Measurements from ENCODE around the gene THY1.
A peak's percentile ranks its signal among the peaks of the same experiment; 100 is the strongest.
"Not testable (repeated sequence)": the region's sequence is repeated elsewhere in the genome, so short reads cannot be mapped to it uniquely, and the experiment has no call there.

THY1 gene

DNA sequence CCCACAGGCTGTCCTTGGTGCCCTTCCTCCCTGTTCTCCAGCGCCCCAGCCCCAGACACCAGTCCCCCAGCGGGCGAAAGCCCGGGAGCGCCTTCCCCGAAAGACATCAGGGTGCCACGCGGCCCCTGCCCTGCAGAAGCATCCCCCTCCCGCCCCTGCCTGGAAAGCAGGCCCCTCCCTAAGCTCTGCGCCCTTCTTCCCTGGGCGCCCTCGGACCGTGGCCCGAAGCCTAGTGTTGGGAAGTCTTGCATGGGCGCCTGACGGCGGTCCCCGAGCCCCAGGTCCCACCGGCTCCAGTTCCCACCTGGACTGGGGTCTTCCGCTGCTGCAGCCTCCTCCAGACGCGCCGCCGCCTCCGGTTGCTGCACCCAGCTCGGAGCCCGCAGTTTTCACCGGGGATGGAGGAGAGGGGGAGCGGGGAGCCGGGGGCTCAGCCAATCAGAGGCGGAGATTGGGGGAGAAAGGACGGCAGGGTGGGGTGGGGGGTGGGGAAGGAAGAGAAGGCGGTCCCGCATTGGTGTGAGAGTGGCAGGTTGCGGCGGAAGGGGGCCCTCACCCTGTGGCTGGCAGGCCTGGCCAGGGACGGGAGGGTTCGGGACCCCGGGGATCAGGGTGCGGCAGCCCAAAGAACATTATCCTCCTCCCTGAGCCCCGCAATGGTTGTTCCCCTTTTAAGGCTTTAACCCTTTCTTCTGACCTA lies at the start of gene THY1:
Gene THY1 (minus strand): TSS at position 364 of the 700 bp plus-strand sequence. CDS start 2,267 bp downstream, outside the sequence.
- DNase-seq (ENCODE audit: low spot score): no peak
- FAIRE-seq: no peak

DNA sequence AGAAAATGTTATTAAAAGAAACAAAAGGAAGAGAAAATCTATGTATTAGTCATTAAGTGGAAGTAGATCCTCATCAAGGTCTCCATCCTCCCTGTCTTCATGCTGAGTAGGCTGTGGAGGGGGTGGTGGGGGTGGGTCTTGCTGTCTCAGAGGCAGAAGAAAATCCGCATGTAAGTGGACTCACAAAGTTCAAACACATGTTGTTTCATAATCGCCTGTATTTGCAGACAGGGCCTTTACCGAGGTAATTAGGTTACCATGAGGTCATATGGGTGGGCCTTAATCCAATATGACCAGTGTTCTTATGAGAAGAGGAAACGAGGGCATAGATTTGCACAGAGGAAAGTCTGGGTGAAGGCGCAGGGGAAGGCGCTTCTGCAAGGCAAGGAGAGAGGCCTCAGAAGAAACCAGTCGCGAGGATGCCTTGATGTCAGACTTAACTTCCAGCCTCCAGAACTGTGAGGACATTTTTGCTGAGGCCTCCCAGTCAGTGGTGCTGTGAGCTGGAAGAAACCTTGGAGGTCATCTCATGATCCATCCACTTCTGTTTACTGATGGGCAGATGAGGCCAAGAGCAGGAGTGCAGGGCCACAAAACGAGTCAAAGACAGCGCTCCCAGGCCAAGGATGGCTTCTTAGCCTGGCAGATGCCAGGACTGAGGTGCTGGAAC lies 49.3 kb upstream of the THY1 start:
- FAIRE-seq (no peak), DNase-seq (ENCODE audit: low spot score) (no peak)

DNA sequence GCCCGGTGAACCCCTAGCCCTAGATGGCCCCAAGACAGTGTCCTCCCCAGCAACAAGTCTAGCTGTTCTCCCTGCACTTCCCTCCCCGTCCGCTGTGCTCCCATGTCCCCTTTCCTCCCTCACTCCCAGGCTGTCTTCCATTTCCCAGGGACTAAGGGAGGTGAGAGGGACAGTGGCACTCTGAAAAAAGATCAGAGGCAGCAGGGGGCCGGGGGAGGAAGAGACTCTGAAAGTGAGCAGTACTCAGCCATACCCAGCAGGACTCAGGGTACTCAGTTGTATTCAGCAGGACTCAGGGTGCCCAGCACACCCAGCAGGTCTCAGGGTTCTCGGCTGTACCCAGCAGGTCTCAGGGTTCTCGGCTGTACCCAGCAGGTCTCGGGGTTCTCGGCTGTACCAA lies 48.4 kb upstream of the THY1 start:
- DNase-seq (ENCODE audit: low spot score): no peak
- no peak for FAIRE-seq

DNA sequence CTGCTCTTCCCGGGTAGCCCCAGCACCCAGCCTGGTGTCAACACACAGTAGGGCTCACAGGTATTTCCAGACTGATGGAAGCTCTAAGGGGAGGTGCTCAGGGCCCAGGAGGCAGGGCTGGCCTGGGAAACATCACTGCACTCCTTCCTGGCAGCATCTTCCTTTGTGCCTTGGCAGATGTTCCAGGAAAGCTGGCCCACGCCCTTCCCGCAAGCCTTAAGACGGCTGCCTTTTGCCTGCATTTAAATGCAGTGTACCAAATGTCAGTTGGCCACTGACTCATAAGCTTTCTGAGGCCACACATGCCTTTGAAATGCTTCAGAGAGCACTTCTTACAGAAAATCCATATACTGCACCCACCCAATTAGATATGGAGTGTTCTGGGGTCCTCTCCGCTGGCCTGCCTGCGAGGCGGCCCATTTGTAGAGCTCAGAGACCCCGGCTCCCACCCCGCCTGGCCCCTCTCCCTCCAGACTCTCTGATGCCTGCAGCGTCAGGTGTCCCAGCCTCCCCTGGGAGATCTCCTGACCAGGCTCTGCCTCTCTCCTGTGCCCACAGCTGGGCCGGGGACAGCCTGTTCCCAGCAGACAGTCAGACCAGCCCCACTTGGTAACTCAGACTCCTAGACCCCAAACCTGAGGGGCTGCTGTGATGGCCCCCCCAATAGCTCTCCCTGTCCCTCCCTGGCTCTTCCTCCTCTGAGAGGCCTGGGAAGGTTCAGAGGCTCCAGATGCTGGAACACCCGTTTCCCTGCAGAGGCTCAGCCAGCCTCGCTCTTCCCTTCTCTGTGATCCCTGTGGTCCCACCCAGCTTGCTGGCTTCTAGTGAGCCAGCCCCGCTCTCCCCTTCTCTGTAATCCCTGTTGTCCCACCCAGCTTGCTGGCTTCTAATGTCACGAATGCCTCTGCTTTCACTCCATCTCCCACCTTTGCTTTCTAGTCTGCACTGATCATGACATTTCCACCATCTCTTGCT lies 47.6 kb upstream of the THY1 start:
- peak; percentile 39 for DNase-seq (ENCODE audit: low spot score)
- FAIRE-seq: peak; percentile 75

DNA sequence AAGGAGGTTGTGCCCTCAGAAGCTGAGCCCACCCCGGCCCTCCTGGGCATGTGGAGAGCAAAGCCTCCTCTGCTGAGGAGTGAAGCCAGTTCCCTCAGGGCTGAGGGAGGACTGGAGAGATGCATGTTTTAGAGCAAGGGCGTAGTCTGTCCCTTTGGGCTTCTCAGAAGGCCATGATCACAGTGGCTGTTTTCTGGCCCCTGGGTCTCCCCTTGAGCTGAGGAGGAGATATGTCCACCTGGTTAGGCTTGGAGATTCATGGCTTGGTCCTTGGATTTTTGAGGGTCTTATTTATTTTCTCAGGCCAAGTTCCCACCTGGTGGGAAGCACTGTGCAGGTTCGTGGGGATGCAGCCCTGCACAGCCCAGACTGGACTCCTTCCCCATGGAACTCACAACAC lies 46.5 kb upstream of the THY1 start:
- FAIRE-seq (no peak), DNase-seq (ENCODE audit: low spot score) (no peak)

DNA sequence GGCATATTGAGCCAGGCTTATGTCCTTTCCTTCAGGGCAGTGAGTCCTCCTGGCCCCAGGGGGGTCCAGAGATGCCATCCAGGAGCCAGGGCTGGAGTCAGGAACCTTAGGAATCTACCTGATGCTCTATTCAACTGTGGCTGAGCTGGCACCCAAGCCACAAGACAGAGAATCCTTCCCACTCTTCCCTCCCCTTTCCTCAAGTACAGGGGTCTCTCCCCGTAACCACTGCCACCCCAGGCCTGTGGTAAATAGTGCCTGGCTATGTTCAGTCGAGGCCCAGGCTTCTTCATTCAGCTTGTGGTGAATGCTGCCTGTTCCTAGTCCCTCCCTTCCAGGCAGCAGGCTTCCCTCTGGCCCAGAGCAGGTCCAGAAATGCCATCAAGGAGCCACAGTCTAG lies 45.5 kb upstream of the THY1 start:
- DNase-seq (ENCODE audit: low spot score) (no peak), FAIRE-seq (no peak)

DNA sequence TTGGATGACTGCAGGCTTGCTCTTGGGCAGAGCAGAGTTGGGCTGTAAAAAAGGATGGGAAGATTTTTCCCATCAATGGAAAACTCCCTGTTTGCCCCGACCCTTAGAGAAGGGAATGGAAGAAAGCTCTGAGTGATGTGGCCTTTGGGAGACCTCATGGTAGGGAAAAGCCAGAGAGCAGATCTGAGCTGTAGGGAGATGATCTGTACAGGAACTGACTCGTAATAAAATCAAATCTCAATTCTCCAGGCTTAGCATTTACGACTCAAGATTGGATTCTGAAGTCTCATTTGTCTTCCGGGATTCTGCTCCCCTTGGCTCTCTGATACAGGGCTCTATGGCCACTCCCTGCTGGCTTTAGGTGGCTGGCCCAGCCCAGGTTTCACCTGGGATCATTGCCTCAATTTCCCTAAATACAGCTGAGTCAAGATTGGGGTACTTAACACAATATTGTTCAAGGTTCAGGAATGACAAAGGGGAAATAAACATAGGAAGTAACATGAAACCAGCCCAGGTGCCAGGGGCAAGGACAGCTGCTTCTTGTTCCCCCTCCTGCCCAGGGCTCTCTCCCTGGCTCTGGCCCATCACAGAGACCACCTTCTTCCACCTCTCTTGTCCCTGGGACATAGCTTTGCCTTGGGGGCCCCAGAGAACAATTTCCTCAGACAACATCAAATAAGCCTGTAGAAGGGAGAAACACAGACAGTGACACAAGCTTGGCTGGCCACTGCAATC lies 38.4 kb upstream of the THY1 start:
- no peak for FAIRE-seq
- DNase-seq (ENCODE audit: low spot score): no peak

DNA sequence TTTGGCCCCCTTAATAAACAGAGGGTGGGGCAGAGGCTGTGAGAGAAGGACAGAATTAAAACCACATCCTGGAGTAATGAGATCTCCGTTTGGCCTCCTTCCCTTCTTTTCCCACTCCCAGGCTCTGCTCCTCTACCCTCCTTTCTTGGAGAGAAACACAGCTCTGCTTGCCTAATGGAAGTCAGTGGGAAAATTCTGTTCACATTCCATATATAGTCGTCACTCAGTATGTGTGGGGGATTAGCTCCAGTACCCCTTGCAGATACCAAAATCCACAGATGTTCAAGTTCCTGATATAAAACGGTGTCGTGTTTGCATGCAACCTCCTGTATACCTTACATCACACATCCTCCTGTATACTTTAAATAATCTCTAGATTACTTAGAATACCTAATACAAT lies 37.6 kb upstream of the THY1 start:
- no peak for DNase-seq (ENCODE audit: low spot score)
- no peak for FAIRE-seq

DNA sequence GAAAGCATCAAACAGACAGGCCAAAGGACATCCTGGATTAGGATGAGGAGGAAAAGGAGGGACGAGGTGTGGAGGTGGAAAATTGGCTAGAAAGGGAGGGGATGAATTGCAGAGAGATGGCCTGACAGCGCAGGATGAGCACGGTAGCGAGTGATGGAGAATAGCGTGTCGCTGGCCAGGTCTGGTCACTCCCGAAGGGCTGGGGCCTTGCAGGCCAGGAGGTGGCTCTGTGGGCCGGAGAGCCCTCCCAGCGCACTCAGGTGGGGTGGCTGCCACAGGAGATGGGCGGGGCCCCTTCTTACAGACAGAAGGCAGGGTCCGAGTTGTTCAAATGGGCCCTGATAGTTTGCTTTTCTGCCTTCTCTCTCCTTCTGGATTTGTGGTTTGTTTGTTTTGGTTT lies 37.1 kb upstream of the THY1 start:
- DNase-seq (ENCODE audit: low spot score) (no peak), FAIRE-seq (no peak)

DNA sequence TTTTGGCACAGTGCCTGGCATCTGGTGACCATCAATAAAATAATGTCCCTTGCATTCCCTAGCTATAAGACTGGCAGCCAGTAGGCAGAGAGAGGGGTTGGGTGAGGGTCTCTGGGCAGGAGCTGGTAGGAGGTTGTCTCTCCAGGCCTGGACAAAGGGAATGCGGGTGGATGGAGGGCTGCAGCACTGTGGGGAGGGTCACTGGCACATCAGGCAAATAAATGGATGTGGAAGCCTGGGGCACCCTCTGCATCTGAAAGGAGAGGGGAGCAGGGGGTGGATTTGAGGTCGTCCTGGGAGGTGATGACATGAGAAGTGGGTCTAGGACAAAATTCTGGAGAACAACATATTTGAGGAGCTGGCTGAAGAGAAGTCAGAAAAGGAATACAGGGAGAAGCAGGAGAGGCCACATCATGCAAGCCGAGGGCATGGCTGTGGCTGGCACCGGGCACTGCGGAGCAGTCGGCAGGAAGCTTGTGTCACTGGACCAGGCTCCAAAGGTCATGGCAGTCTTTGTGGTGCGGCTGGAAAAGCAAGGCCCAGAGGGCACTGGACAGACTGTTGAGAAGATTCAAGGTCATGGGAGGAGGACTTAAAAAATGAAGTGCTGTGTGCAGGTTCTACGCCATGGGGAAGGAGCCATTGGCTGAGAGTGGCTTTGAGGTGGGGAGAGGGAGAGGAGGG lies 36.5 kb upstream of the THY1 start:
- DNase-seq (ENCODE audit: low spot score) (no peak), FAIRE-seq (no peak)

DNA sequence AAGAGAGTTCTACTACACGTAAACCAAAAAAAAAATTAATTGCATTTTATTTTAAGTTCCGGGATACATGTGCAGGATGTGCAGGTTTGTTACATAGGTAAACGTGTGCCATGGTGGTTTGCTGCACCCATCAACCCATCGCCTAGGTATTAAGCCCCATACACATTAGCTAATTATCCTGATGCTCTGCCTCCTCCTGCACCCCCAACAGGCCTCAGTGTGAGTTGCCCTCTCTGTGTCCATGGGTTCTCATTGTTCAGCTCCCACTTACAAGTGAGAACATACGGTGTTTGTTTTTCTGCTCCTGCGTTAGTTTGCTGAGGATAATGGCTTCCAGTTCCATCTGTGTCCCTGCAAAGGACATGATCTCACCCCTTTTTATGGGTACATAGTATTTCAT lies 32.7 kb upstream of the THY1 start:
- not testable (repeated sequence) for DNase-seq (ENCODE audit: low spot score); FAIRE-seq

DNA sequence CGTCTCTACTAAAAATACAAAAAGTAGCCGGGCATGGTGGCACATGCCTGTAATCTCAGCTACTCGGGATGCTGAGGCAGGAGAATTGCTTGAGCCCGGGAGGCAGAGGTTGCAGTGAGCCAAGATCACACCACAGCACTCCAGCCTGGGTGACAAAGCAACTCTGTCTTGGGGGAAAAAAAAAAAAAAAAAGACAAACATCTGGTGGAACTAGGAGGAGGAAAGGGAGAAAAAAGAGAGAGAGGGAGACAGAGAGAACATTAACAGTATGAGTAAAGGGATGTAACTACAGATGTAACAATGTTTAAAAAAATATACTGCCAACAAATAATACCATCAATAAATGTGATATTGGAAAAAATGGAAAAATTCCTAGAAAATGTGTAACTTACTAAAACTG lies 32.3 kb upstream of the THY1 start:
- DNase-seq (ENCODE audit: low spot score); FAIRE-seq: not testable (repeated sequence)

DNA sequence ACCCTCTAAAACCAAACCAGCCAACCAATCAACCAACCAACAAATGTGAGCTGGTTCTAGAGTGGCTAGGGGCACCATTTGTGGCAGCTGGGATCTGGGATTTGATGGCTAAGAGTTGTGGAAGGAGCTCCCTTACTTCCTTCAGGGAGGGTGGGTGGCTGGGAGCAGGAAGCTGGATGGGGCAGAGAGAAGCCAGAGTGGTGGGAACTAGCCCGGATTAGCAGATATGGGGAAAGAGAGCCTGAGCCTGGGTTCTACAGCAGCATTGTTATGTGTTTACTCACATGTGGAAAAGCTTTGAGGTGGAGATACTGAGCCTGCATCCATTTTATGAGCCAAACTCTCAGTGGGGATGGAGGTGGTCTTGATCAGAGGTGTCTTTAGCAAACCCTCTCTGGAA lies 30.9 kb upstream of the THY1 start:
- no peak for FAIRE-seq
- no peak for DNase-seq (ENCODE audit: low spot score)

DNA sequence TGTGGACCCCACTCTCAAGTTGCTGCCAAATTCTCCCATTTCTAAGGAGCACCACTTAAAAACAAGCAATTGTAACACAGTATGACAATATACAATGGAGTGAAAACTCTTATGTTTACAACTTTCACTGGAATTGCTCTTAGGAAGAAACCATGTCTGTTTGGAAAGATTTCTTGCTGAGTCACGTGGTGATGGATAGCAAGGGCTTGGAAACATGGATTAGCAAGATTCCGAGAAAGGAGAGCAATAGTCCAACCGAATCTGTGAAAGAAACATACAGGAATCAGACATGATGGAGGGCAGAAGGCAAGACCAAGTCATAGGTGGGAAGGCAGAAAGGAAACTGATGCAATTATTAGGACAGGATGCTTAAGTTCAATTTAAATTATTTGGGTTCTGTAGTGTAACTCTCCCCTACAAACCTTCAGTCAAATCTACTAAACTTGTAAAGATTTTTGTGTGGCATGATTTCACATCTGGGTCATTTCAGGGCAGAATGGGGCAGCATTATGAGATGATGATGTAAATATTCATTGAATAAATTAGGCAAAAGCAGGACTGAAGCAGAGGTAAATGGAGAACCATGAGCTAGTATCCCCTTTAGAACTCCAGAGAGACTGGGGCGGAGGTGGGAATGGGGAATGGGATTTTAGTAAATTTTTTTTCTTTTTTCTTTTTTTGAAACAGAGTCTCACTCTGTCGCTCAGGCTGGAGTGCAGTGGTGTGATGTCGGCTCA lies 27.8 kb upstream of the THY1 start:
- DNase-seq (ENCODE audit: low spot score) (no peak), FAIRE-seq (no peak)

DNA sequence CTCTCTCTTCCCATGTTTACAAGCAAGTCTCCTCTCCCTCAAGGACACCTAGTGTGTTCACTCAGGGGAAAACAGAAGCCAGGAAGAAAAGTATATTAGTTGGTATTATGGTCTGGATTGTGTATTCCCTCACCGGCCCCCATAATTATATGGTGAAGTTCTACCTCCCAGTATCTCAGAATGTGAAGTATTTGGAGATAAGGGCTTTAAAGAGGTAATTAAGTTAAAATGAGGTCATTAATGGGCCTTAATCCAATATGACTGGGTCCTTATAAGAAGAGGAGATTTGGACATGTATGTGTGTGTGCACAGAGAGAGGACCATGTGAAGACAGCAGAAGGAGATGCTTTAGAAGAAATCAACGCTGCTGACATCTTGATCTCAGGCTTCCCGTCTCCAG lies 26.5 kb upstream of the THY1 start:
- no peak for FAIRE-seq
- no peak for DNase-seq (ENCODE audit: low spot score)

DNA sequence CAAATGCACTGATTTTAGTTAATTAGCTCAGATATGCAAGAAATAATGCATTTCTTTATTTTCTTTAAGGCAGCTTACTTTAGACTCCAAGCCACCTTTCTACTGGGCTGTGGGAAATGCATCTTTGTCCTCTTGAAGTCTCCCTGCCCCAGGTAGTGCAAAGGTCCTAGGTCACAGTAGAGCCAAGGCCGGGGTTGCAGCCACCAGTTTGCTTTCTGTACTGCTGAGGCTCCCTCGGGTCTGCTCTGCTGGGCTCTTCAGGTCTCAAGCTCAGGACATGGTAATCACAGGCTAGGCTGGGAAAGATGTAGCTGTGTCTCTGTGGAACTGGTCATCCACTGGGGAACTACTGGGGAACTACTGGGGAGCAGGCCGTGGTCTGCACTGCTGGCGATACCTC lies 25.4 kb upstream of the THY1 start:
- DNase-seq (ENCODE audit: low spot score): no peak
- no peak for FAIRE-seq

DNA sequence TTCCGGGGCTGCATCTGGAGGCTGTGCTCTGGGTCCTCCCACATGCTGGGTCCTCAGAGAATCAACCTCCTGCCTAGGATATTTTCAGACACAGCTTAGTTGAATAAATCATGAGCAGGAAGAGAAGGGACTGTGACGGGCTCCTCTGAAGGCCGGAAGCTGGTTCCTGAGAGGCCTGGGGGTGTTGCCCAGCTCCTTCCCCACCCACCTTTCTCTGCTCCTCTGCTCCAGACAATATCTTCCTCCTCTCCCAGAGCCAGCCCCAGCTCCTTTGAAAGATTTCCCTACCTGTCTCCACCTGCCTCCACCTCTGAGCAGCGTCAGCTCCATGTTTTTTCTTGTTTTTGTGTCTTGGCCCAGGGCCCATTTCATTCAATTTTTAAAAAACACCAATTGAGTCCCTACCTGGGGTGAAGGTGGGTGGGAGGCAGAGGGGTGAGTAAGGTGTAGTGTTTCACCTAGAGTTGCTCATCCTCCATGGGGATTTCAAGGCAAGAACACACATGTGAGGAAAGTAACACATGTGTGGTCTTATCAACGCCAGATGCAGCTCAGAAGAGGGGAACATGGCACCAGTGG lies 24.8 kb upstream of the THY1 start:
- FAIRE-seq (no peak), DNase-seq (ENCODE audit: low spot score) (no peak)

DNA sequence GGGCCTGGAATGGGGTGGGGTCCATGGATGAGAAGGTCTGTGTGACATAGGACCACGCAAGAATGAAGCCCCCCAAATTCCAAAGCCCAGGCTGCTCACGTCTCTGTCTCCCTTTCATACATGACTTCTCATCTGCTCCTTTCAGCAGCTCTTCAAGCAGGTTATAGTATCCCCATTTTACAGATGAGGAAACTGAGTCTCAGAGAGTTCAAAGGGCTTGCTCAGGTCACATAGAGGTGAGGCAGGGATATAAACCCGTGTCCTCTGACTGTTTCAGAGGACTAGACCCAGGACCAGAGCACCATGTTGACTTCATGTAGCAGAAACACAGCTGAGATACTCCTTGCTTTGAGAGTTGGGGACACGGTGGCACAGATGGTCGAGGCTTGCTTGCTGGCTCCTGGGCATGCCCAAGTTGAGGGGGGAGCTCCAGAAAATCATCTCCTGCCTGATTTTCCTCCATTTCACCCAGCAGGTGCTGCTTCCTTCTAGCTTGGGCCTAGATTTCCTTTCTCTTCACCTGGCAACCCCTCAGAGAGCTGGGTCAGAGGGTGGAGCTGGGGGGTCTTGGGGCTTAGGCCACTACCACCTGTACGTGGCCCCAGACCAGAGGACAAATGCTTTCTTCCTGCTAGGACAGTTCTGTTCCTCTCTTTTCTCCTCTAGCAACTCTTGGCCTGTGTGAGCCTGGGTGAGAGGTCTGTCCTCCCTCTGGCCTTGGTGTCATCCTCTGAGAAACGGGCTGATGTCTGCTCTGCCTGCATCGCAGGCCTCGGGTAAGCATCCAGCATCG lies 24.1 kb upstream of the THY1 start:
- FAIRE-seq: no peak
- DNase-seq (ENCODE audit: low spot score): no peak

DNA sequence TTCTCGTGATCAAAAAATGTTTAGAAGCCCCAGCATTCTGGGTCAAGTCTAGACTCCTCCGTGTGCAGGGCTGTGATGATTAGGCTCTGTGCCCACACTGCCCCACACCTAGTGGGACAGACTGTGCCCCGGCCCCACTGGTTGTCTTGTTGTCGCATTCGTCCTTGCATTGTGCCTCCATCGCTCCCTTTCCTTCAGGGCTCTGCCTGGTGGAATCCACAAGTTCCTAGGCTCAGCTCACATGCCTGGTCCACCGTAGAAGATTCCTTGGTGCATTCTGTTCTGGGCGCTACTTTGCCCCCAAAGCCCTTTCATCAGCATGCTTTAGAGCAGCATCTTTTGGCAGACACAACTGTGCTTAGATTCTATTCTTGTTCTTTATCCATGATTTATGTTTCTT lies 23.5 kb upstream of the THY1 start:
- FAIRE-seq: no peak
- no peak for DNase-seq (ENCODE audit: low spot score)
